Esophagus squamous epithelium (tissue), 4 donors: ENCODE data around the gene GK2.

Experiments used
- POLR2A ChIP-seq, 4 donors: fragments of 450-650 bp; IDR thresholded peaks; one replicate each; pipeline ENCODE4 v1.6.1; 2017; ENCODE audit warnings: antibody characterized with exemption in 4 of 4, mild to moderate bottlenecking in 4 of 4, moderate library complexity in 3 of 4
- TF ChIP-seq, protein P1 (sequence below), 6 experiments: fragments of 450-650 bp in 4 of 6; fragments of 200-600 bp in 2 of 6; sonication (generic) in 2 of 6; IDR thresholded peaks; one replicate each; pipeline ENCODE4 v1.5.1; 2016 to 2019; ENCODE audit warnings: antibody characterized with exemption in 6 of 6, mild to moderate bottlenecking in 4 of 6, moderate library complexity in 4 of 6

GRCh38 chr4:79454656-79455055, 46.6 kb upstream of the GK2 start:
- TF ChIP-seq, protein P1, sequence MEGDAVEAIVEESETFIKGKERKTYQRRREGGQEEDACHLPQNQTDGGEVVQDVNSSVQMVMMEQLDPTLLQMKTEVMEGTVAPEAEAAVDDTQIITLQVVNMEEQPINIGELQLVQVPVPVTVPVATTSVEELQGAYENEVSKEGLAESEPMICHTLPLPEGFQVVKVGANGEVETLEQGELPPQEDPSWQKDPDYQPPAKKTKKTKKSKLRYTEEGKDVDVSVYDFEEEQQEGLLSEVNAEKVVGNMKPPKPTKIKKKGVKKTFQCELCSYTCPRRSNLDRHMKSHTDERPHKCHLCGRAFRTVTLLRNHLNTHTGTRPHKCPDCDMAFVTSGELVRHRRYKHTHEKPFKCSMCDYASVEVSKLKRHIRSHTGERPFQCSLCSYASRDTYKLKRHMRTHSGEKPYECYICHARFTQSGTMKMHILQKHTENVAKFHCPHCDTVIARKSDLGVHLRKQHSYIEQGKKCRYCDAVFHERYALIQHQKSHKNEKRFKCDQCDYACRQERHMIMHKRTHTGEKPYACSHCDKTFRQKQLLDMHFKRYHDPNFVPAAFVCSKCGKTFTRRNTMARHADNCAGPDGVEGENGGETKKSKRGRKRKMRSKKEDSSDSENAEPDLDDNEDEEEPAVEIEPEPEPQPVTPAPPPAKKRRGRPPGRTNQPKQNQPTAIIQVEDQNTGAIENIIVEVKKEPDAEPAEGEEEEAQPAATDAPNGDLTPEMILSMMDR (IDR thresholded peaks at IDR 0.05), result no peak
- no peak for TF ChIP-seq POLR2A (IDR thresholded peaks at IDR 0.05)
